NCI-H1048 (cell line): Measurements from ENCODE around the gene INPP5A.
"Not testable (repeated sequence)": the region's sequence is repeated elsewhere in the genome, so short reads cannot be mapped to it uniquely, and the experiment has no call there.

Experiments
- DNase-seq: peaks from one replicate; lab custom pipeline; 2025; lab: John Stamatoyannopoulos, UW

The INPP5A gene

DNA sequence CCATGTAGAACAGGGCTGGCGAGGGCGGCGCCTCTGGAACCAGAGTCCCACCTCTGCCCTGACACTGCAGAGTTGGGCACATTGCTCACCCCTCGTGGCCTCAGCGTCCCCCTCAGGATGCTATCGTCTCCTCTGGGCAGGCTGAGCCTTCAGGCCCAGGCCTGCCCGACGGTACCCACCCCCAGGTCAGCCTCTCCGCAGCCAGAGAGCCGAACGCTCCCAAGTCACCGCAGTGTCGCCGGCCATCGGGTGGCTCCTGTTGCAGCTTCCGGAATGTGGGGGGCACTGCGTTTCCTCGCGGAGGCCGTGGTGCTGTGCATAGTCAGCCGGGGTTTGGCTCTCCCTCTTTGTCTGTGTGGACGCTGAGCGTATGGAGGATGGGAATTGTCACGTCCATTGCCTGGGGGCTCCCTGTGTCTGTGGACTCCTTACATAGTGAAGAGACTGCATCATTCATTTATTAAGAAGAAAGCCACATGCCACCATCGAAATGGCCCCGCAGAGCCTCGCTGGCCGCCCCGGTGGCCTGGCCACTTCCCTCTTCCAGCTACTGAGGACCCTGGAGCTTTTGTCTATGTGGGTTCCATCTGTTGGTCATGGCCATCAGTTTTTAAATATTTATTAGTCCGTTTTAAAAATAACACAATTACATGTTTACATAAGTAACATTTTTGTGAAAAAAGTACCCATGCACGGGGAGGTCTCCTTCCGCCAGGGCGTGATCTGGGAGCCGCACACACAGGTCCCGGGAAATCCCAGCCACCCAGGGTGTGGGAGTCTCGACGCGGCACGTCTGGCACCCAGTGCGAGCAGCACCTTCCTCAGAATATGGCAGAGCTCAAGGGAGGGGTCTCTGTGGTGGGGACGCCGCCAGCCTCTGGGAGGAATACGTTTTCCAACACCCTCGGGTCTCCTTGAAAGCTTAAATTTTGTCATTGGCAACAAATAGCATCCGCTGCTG, 232.8 kb downstream of the INPP5A start:
- DNase-seq = no peak

DNA sequence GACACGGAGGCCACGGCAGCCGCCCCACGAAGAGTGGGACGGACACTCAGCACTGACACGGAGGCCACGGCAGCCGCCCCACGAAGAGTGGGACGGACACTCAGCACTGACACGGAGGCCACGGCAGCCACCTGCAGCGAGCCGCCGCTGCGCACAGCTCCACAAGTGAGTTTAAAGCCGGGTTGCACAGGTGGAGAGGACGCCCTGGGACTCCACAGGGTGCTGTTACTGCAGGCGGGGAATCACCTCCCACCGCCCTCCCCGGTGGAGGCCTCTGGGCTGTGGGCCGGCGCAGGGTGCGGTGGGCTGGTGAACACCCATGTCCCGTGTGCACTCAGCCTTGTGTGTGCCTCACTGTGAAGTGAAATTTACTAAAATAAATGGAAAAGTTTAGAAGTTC, 235.2 kb downstream of the INPP5A start:
- not testable (repeated sequence) for DNase-seq

DNA sequence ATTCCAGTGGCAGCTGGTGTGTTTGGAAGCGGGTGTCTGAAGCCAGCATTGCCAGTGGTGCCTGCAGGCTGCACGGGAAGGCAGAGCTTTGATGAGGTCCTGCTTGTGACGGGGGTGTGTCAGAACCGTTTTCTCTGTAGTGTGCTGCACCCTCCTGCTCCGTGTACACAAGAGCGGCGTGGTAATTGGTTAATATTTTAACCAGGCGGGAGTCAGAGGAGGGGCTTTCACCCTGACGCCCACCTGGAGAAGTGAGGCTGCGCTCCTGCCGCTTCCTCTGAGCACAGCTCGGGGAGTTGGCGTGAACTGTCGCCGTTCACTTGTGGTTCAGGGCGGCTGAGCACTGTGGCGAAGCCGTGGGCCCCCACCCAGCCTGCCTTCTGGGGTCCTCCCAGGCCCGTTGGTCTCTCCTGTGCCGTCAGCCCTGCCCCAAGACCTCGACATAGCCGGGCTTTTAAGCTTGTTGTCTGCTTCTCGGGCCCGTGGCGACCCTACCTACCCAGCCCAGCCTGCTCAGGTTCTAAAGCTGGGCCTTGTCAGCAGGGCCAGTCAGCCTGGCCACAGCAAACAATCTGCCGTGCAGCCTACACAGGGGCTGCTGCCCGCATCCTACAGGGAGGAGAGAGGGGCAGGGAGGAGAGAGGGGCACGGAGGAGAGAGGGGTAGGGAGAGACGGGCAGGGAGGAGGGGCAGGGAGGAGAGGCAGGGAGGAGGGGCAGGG, 236.8 kb downstream of the INPP5A start:
- no peak for DNase-seq

DNA sequence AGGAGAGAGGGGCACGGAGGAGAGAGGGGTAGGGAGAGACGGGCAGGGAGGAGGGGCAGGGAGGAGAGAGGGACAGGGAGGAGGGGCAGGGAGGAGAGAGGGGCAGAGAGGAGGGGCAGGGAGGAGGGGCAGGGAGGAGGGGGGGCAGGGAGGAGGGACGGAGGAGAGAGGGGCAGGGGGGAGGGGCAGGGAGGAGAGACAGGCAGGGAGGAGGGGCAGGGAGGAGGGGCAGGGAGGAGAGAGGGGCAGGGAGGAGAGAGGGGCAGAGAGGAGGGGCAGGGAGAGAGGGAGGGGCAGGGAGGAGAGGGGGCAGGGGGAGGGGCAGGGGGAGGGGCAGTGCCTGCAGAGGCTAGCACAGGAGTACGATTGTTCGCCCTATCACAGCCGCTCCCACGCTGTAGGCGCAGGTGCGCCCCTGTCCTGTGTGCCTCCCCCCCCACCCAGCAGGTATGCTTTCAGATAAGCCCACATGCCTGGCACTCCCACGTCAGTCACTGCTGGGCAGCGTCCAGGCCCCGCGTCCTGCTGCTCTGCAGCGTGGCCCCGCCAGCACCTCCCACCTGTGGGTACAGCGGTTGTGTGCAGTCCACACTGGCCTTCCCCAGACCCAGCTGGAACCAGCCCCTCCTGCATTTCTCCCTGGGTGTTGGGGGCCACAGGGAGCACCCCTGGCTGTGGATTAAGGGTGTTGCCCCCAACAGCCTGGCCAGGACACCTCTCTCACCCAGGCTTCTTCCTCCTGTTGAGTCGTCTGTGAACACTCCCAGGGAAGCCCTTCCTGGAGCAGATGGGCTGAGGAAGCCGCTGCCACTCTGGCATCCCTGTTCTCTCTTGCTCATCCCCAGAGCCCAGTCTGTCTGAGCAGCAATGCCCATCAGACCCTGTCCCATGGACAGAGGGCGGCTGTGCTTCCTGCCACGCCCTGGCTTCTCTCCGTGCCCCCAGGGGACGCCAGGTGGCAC, 237.6 kb downstream of the INPP5A start:
- no peak for DNase-seq

DNA sequence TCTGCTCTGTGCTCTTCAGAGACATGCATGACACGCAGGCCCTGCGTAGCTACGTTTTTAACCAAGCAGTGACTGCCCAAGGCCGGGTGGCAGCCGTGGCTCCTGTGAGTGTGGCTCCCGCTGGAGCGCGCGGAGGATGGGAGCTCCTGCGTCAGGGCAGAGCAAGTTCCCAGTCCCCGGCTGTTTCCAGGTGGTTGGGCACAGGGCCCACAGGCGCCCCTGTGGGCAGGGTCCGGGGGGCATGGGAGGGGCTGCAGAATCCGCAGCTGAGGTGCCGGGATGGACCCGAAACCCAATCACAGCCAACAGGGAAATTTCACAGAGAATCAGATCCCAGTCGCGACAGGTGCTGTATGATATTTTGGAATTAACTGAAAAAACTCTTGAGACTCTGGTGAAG, 238.6 kb downstream of the INPP5A start:
- no peak for DNase-seq

DNA sequence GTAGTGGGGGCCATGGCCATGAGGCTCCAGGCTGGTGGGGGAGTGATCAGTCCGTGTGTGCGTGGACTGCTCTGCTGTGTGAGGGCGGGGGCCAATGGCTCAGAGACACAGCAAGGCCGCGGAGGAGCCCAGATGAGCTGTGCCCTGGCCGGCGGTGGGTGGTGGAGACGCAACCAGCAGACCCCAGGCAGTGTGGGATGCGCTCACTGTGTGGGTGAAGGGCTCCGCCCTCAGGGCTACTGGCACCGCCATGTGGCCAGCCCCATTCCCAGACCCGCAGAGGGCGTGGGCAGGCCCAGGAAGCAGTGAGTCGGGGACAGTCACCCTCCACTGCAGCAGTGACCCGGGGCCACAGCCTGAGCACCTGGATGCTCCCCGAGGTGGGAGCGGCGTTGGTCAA, 239.2 kb downstream of the INPP5A start:
- no peak for DNase-seq

DNA sequence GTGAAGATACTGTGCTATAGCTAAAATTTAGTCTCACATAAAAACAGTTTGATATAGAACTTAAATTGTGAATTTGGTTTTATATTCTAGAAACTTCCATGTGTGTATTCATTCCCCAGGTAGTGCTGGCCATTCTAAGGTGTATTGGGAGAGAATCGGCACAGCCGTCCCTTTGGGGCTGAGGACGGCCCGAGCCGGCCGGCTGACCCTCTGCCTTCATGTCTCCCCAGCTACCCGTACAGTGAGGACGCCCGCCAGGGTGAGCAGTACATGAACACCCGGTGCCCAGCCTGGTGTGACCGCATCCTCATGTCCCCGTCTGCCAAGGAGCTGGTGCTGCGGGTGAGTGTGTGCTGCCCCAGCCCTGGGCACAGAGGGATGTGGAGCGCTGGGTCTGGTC, 239.9 kb downstream of the INPP5A start:
- no peak for DNase-seq

DNA sequence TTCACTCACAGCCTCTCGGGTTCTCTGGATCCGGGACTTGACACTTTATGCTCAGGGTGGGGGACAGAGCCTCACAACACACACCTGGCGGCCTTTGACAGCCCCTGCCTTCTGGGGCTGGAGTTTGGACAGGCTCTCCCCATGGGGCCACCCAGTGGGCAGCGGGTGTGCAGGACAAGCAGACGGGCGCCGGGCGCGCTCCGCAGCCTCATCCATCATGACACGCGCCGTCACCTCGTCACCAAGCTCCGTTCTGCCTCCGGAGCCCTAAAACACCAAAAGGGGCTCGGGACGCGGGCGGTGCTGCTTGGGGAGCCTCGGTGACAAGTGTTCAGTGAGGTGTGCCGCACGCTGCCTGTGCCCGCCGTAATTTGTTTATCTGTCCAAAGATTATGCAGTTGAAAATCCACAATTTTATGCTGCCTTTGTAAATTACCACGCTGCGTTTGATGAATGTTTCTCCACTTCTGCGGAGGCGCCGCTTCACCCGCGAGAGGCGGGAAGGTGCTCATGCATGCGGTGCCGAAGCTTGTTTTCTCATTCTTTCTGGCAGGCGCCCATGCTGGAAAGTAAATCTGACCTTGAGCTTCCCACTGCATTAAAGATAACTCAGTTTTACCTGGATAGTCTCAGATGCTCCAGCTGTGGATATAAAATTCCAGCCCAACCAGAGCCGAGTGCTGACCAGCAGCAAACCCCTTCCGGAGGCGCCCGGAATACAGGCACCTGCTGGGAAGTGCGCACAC, 242.1 kb downstream of the INPP5A start:
- DNase-seq = no peak

DNA sequence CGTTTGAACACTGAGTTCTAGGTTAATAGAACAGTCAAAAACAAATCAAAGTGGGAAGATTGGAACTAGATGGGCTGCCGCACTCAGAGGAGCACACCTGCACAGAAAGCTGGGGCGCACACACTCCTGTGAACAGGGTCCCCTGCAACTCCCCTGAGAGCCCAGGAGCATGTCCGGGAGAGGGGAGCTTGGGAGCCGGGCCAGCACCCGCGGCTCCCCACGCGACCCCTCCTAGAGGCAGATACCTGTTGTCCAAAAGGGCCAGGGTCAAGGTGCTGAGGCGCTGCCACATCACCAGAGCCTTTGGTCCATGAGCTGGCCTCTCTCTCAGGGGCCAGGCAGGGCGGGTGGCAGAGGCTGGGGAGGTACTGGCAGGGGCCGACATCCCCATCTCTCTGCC, 242.8 kb downstream of the INPP5A start:
- no peak for DNase-seq

DNA sequence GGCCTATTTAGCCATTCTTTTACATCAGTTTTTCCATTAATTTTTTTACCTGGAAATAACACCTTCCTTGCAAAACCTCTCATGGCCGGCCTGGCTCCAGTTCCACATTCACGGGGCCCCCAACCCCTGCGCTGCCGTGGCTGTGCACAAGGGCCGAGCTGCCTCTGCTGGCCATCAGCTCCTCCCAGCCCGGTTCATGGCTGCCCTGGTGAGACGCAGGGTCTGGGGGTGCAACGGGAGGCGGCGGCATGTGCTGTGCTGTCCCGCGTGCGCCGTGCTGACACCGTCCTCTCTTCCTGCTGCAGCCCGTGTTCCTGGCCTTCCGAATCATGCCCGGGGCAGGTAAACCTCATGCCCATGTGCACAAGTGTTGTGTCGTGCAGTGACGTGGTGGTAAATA, 244.0 kb downstream of the INPP5A start:
- DNase-seq = no peak

DNA sequence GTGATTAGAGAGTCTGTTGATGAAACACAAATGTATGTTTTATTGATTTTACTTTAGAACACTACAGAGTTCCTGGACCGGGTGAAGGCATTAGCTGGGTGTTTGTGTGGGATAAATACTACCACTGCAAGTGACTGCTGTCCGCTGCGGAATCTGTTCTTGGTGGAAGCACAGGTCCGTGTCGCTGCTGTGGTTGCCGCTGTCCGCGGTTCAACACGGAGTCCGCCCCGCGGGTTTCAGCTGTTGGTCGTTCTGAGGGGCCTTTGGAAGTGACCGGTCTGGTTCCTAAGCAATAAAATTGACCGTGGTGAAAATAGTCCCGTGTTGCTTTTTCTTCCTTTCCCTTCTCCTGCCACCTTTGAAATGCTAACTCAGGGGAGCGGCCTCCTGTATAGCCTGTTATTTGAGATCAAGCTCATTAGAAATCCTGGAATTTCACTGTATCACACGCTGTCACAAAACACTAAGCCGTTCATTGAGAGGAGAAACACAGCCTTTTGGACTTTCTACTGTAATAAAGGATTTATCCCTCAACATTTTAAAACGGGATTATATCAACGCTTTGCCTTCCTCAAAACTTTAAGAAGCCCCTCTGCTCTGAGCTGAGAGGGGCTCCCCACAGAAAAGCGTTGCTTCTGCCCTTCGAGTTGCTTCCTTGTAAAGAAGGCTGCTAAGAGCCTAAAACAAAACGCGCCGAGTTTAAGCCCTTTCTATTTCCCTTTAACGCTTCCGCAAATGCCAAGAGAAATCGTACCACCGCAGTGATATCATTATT, 245.8 kb downstream of the INPP5A start:
- no peak for DNase-seq

DNA sequence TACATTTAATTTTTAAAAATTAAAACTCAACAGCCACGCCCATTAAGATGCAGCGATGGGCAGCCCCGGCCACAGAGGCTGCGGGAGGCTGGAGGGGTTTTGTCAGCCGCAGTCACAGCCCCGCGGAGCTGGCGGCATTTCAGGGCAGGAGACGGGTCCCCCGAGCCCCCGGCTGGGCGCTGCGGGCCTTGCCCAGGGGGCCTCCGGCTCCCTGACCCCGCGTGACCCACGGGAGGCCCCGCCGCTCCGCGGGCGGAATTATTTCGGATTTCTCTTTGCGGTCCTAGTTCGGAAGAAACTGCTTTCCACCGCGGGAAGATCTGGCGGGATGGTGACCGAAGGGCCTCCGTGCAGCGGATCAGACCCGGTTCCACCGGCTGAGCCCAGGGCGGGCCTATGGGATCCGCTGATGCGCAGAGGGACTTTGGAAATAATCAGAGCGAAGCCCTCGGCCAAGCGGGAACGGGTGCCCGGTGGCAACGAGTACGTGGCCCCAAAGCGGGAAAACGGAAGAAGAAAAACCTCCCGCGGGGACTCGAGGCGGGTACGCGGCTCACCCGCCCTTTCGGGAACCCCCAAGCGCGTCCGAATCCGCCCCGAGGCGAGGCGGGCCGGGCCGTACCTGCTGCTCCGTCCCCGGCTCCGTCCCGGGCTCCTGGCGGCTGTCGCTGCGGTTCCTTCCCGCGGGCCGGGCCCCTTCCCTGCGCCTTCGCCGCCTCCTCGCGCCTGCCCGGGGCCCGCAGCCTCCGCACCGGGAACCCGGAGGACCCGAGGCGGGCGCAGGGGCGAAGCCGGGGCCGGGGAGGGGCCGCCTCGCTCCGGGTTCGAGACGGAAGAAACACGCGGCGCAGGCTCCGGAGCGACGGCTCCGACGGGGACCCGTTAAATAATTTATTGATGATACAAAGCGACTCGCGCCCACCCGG, 246.6 kb downstream of the INPP5A start:
- no peak for DNase-seq

DNA sequence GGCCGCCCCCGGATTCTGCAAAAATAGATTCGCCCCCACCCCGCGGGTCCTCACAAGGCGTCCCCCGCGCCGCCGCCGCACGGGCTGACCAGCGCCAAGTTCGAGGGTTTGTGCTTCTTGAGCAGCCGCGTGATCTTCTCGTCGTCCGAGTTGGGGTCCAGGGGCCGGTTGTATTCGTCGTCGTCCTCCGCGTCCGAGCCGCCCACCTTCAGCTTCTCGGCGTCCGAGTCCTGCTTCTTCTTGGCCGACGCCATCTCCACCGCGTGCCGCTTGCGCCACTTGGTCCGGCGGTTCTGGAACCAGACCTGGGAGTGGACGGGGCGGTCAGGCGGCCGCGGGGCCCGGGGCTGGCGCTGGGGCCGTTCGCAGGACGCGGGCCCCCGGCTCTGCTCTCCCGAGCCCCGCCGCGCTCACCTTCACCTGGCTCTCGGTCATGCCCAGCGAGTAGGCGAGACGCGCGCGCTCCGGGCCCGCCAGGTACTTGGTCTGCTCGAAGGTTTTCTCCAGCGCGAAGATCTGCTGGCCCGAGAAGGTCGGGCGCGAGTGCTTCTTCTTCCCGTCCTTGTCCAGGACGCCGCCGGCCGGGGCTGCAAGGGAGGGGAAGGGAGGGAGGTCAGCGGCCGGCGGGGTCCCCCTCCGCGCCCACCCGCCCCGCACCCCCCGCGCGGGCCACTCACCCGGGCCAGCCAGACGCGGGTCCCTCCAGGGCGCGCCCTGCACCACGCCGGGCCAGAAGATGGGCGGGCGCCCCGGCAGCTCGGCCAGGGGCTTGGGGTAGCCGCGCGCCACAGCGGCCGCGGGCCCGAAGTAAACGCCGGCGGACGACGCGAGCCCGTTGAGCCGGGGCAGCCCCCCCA, 247.5 kb downstream of the INPP5A start:
- DNase-seq = no peak

DNA sequence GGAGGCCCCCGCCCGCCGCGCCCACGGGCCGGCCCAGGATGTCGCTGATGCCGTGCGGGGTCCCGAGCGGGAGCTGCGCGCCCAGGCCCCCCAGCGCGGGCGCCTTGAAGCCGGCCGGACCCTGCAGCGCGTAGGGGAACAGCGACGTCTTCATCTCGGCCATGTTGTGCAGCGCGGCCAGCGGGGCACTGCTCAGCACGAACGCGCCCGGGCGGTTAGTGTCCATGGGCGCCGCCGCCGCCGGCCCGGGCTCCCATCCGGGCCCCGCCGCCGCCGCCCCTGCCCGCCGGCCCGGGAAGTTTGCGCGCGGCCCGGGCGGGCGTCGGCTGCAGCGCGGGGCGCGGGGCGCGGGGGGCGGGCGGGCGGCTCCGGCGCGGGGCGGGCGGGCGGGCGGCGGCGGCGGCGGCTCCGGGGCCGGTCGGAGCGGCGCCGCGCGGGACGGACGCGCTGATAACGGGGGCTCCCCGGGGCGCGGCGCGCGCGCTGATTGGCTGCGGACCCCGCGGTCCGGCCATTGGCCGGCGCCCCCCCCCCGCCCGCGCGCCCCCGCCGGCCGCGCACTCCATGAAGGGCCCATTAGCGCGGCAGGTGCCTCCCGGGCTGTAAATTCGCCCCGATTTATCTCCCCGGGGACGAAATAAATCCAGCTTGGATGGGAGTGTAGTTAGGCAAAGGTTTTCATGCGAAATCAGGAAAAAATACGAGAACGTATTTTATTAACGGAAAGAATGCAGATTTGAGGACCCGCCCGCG, 248.3 kb downstream of the INPP5A start, which contains the start of gene NKX6-2:
Gene NKX6-2, minus strand, starts transcription at position 425 of the 753 bp plus-strand sequence. Its CDS starts 199 bp downstream, at position 226.
- no peak for DNase-seq

DNA sequence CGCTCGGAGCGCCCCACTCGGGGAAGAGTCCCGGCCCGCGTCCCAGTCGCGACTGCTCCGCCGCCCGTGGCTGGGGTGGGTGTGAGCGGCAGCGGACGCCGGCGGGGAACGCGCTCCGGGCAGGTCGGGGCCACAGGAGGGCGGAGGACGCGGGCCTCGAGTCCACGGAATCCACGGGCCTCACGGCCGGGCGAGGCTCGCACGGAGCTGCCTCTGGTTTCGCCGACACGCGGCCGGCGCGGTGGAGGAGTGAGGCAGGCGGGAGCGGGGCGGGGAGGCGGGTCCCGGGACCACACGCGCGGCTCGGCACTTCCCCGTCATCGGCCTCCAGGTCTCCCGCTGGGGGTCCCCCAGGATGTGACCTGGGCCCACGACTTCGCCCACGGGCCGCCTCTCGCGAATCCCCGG, 248.9 kb downstream of the INPP5A start:
- DNase-seq = no peak

DNA sequence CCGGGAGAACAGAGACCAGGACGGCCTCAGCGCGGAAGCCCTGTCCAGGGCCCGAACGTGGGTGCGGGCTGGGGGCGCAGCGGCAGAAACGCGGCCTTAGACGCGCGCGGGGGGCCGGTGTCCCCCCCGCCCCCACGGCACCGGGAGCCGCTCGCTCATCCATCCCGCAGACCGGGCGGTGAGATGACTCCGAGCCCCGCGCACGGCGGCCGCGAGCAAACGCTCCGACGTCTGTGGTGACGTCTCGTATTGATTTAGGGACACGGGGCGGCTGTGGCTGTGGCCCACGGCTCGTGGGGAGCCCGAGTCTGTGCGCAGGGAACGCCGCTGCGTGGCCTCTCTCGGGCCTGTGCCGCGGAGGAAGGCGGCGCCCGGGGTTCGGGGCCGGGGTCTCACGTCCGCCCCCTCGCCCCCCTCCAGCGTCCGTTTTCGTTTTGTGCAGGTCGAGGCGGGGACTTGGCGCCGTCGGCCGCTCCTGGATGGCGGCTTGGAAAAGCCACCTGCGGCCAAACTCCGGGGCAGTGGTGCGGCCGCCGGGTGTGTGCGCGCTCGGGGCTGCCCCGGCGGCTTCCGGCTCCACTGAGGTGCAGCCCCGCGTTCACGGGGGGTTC, 249.4 kb downstream of the INPP5A start:
- no peak for DNase-seq

DNA sequence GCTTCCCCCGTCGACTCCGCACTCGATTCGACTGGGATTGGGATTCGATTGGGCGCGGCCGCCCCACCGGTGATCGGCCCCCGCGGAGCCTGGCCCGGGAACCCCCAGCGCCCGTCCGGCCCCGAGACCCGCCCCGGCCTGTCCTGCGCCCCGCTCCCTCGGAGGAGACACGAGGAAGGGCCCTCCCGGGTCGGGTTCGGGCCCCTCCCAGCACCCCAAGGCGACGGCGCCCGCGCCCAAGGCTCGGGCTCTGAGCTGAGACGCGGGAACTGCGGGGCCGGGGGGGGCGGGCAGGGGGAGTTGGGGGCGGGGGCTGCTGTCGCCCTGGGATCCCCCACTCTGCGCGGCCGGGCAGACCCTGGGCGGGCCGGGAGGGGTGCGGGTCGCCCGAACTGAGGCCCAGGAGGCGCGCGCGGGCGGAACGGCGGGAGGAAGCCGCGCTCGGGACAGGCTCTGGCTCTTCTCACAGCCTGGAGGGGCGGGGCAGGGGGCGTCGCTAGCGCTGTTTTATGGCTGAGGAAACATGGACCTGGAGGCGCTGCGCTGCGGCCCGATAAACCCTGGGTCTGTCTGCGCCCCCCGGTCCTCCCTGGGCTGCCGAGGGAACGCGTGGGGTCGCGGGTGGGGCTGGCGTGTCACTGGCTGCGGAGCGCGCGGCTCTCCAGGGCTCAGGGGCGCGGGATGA, 250.1 kb downstream of the INPP5A start:
- no peak for DNase-seq
